H1 (cell line): ENCODE measurements around the gene SMIM1. TPM values are rescaled to one million over a fixed set of nuclear protein-coding genes. Genes with fewer than 3 reads are reported as not detected.

Experiments
- CTCF ChIA-PET: fragments of 300-600 bp; sonication (Branson Sonifier 250); formaldehyde crosslinking; loops from one replicate; lab custom pipeline; 2021; ENCODE audit not compliant: partially characterized antibody; lab: Charles Lee
- POLR2A ChIA-PET: fragments of 300-600 bp; sonication (Branson Sonifier 250); formaldehyde crosslinking; loops from one replicate; lab custom pipeline; 2021; ENCODE audit warnings: inconsistent platforms; ENCODE audit not compliant: partially characterized antibody; lab: Charles Lee
- DNase-seq, 2 experiments: peaks; one replicate each; pipeline versions ENCODE4 v3.0.0 to v3.0.0-alpha.2; 2010 to 2022; ENCODE audit warnings: low spot score in 2 of 2, low read depth in 1 of 2, mixed read lengths in 1 of 2
- FAIRE-seq: peaks from 2 replicates; lab custom pipeline; 2011; peaks lifted over from hg19 to GRCh38; lab: Jason Lieb, UNC
- H2AFZ ChIP-seq: 2 replicates; pipeline ENCODE4 v1.8.1; 2012; ENCODE audit warnings: low read length, inconsistent platforms
- H2AK5ac ChIP-seq: 2 replicates; pipeline ENCODE4 v1.6.1; 2013; ENCODE audit warnings: low read depth, low read length
- H2BK120ac ChIP-seq: replicated peaks from 2 replicates; pipeline ENCODE3; 2013; ENCODE audit warnings: low read depth, low read length, inconsistent platforms
- H2BK12ac ChIP-seq: 2 replicates; pipeline ENCODE4 v1.6.1; 2013; ENCODE audit warnings: low read depth, low read length
- H2BK15ac ChIP-seq: 2 replicates; pipeline ENCODE4 v1.6.1; 2013; ENCODE audit warnings: low read length
- H2BK20ac ChIP-seq: 2 replicates; pipeline ENCODE4 v1.6.1; 2013; ENCODE audit warnings: low read length
- H2BK5ac ChIP-seq: 2 replicates; pipeline ENCODE4 v1.6.1; 2013; ENCODE audit warnings: low read depth, low read length
- H3K14ac ChIP-seq: 2 replicates; pipeline ENCODE4 v1.6.1; 2013; ENCODE audit warnings: inconsistent platforms; ENCODE audit not compliant: insufficient read length
- H3K18ac ChIP-seq: 2 replicates; pipeline ENCODE4 v1.6.1; 2013; ENCODE audit warnings: low read length; ENCODE audit errors: extremely low read depth
- H3K23ac ChIP-seq: 2 replicates; pipeline ENCODE4 v1.6.1; 2013; ENCODE audit warnings: inconsistent platforms; ENCODE audit not compliant: insufficient read length
- H3K23me2 ChIP-seq: 2 replicates; pipeline ENCODE4 v1.6.1; 2013; ENCODE audit warnings: low read depth, low read length
- H3K27ac ChIP-seq: 2 replicates; pipeline ENCODE4 v1.6.1; 2011; ENCODE audit warnings: low read depth, low read length, inconsistent platforms
- H3K27me3 ChIP-seq, 4 experiments: replicated peaks in 1 of 4; 1 replicate in 1 of 4; 2 replicates in 3 of 4; pipeline versions ENCODE4 v1.6.1 to v1.8.1; 2011 to 2013; ENCODE audit warnings: low read length in 3 of 4, mild to moderate bottlenecking in 3 of 4, inconsistent platforms in 2 of 4, mixed read lengths in 2 of 4, moderate library complexity in 1 of 4; ENCODE audit not compliant: control insufficient read depth in 3 of 4, insufficient read depth in 3 of 4; ENCODE audit errors: extremely low read depth in 1 of 4
- H3K36me3 ChIP-seq, 4 experiments: 2 replicates each; pipeline versions ENCODE4 v1.6.1 to v1.8.1; 2011 to 2013; ENCODE audit warnings: mild to moderate bottlenecking in 4 of 4, low read length in 3 of 4, moderate library complexity in 2 of 4, control low read depth in 1 of 4, inconsistent platforms in 1 of 4; ENCODE audit not compliant: insufficient read depth in 4 of 4, control insufficient read depth in 2 of 4
- H3K4ac ChIP-seq: replicated peaks from 2 replicates; pipeline ENCODE3; 2013; ENCODE audit warnings: low read length, low read depth, mixed read lengths, inconsistent platforms; ENCODE audit not compliant: insufficient read length
- H3K4me1 ChIP-seq, 4 experiments: replicated peaks in 1 of 4; 1 replicate in 1 of 4; 2 replicates in 3 of 4; pipeline versions ENCODE4 v1.6.1 to v1.8.1; 2011 to 2013; ENCODE audit warnings: low read length in 3 of 4, inconsistent platforms in 2 of 4, mixed read lengths in 1 of 4; ENCODE audit not compliant: insufficient read depth in 4 of 4, control insufficient read depth in 3 of 4
- H3K4me2 ChIP-seq, 2 experiments: 2 replicates each; pipeline versions ENCODE4 v1.6.1 to v1.8.1; 2011 to 2013; ENCODE audit warnings: low read depth in 2 of 2, low read length in 2 of 2, control low read depth in 1 of 2, inconsistent platforms in 1 of 2, mild to moderate bottlenecking in 1 of 2; ENCODE audit not compliant: insufficient read depth in 1 of 2
- H3K4me3 ChIP-seq, 4 experiments: fragments of 200-600, 300-600 bp in 1 of 4; sonication (generic), shearing (Covaris generic), sonication (Bioruptor Twin) in 1 of 4; 2 replicates each; pipeline versions ENCODE4 v1.5.1 to v1.8.1; 2011 to 2016; ENCODE audit warnings: low read length in 4 of 4, low read depth in 3 of 4, control low read depth in 2 of 4, inconsistent platforms in 2 of 4, mild to moderate bottlenecking in 2 of 4, mixed read lengths in 1 of 4, moderate library complexity in 1 of 4; ENCODE audit not compliant: insufficient read depth in 2 of 4; ENCODE audit errors: extremely low read depth in 1 of 4
- H3K56ac ChIP-seq: replicated peaks from 2 replicates; pipeline ENCODE3; 2013; ENCODE audit warnings: low read depth, mild to moderate bottlenecking, mixed read lengths, low read length, inconsistent platforms; ENCODE audit not compliant: insufficient read length
- H3K79me1 ChIP-seq: 2 replicates; pipeline ENCODE4 v1.6.1; 2013; ENCODE audit warnings: low read depth, low read length, control low read depth
- H3K79me2 ChIP-seq, 2 experiments: 2 replicates each; pipeline versions ENCODE4 v1.6.1 to v1.8.1; 2012 to 2013; ENCODE audit warnings: low read length in 2 of 2, mild to moderate bottlenecking in 2 of 2, inconsistent platforms in 1 of 2; ENCODE audit not compliant: insufficient read depth in 2 of 2, control insufficient read depth in 1 of 2
- H3K9ac ChIP-seq, 4 experiments: replicated peaks in 1 of 4; 1 replicate in 1 of 4; 2 replicates in 3 of 4; pipeline versions ENCODE4 v1.6.1 to v1.8.1; 2011 to 2013; ENCODE audit warnings: low read depth in 3 of 4, low read length in 3 of 4, control low read depth in 2 of 4, mild to moderate bottlenecking in 2 of 4, moderate library complexity in 2 of 4, inconsistent platforms in 1 of 4; ENCODE audit errors: extremely low read depth in 1 of 4
- H3K9me3 ChIP-seq, 2 experiments: 2 replicates each; pipeline versions ENCODE4 v1.6.1 to v1.8.1; 2012 to 2013; ENCODE audit warnings: mild to moderate bottlenecking in 2 of 2, moderate library complexity in 2 of 2, control low read depth in 1 of 2, inconsistent platforms in 1 of 2, low read depth in 1 of 2, low read length in 1 of 2, mixed read lengths in 1 of 2; ENCODE audit not compliant: insufficient read depth in 2 of 2
- H4K20me1 ChIP-seq, 2 experiments: replicated peaks in 1 of 2; 2 replicates each; pipeline versions ENCODE3 to v1.8.1; 2011 to 2013; ENCODE audit warnings: inconsistent platforms in 2 of 2, low read length in 2 of 2, mild to moderate bottlenecking in 1 of 2; ENCODE audit not compliant: insufficient read depth in 2 of 2, control insufficient read depth in 1 of 2
- H4K5ac ChIP-seq: 2 replicates; pipeline ENCODE4 v1.6.1; 2013; ENCODE audit warnings: low read length, low read depth, mixed read lengths, inconsistent platforms; ENCODE audit not compliant: insufficient read length
- H4K8ac ChIP-seq: 2 replicates; pipeline ENCODE4 v1.8.0; 2013; ENCODE audit warnings: mild to moderate bottlenecking, moderate library complexity, low read length, inconsistent platforms; ENCODE audit not compliant: insufficient read depth; ENCODE audit errors: extremely low read depth
- H4K91ac ChIP-seq: replicated peaks from 2 replicates; pipeline ENCODE3; 2013; ENCODE audit warnings: low read length, mixed read lengths, inconsistent platforms; ENCODE audit not compliant: insufficient read length
- CBX8 ChIP-seq: fragments of 300-800, 300-1000 bp; sonication (generic); IDR thresholded peaks from 2 replicates; pipeline ENCODE4 v1.7.1; 2016; ENCODE audit warnings: low read depth, low read length, borderline replicate concordance
- CHD1 ChIP-seq: IDR thresholded peaks from 2 replicates; pipeline ENCODE4 v1.6.1; 2012; ENCODE audit warnings: low read depth, low read length, improper control_type of control experiment
- PHF8 ChIP-seq: fragments of 200-600 bp; sonication (generic); conservative IDR thresholded peaks from 2 replicates; pipeline ENCODE4 v1.7.1; 2012; ENCODE audit warnings: low read depth, mild to moderate bottlenecking, inconsistent platforms, low read length, moderate library complexity
- POLR2AphosphoS5 ChIP-seq: IDR thresholded peaks from 2 replicates; pipeline ENCODE4 v1.6.1; 2011; ENCODE audit warnings: low read depth, low read length
- SAP30 ChIP-seq: fragments of 300-600 bp; sonication (generic); IDR thresholded peaks from 2 replicates; pipeline ENCODE4 v1.7.1; 2012; ENCODE audit warnings: low read length, moderate library complexity, mild to moderate bottlenecking, inconsistent platforms; ENCODE audit not compliant: insufficient read depth, insufficient replicate concordance
- WGBS, 2 experiments: shearing (Covaris generic) in 1 of 2; methylation state at CpG; one replicate each; pipeline versions ENCODE4 v1.1.6 to v1.1.7; 2013 to 2015; ENCODE audit warnings: low lambda C conversion rate in 2 of 2, mixed read lengths in 2 of 2, inconsistent platforms in 1 of 2, low coverage in 1 of 2, missing lambda C conversion rate in 1 of 2; ENCODE audit not compliant: insufficient replicate concordance in 2 of 2, insufficient coverage in 1 of 2, insufficient read length in 1 of 2; ENCODE audit errors: extremely low coverage in 1 of 2, missing lambda C conversion rate in 1 of 2; 5-methylcytosine and 5-hydroxymethylcytosine counted together
- polyA plus RNA-seq, 7 experiments: library from polyadenylated mRNA; depleted of rRNA in 3 of 7; stranded (reverse) in 5 of 7; unstranded in 2 of 7; fragments of >200 nt in 5 of 7; fragments of 200-250 nt in 2 of 7; gene quantifications; 1 replicate in 5 of 7; 2 replicates in 1 of 7; 4 replicates in 1 of 7; pipeline versions ENCODE4 v1.2.1 to v1.2.3, GENCODE V29; 2011 to 2013; ENCODE audit warnings: missing spikeins in 2 of 7, mixed read lengths in 2 of 7
- total RNA-seq: library from RNA; stranded (reverse); fragmentation: NEBNext Ultra II Directional; extraction: Animal tissue kit (Norgen Biotek cat#: 25700); gene quantifications from 2 replicates; pipeline ENCODE4 v1.2.1, GENCODE V29; 2021

Gene SMIM1
- total and polyA plus RNA-seq, 2 of the 8 experiments (the other 6 are each of a cell fraction or from before 2014, with no cell fraction given): 7.7 to 9.7 TPM

DNA sequence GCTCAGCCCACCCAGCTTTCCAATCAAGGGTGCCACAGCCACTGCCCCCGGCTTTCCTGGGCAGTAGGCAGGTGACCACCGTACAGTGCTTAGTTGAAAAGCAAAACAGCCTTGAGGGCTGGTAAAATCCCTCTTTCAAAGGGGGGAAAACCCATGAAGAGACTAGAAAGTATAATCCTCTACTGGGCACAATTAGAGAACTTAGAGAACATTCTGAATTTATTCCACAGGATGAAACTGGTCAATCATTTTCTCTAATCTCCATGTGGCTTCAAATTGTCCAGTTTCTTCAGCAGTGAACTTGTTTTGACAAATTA, 39.0 kb downstream of the SMIM1 start:
- FAIRE-seq: no peak
- Histone ChIP-seq H4K8ac (no peak overlapping the region; the same call in 1 of the 2 replicates), H3K23ac (no peak overlapping the region), H3K4me3 (no peak overlapping the region), H3K4ac (no peak overlapping the region), H3K36me3 (no peaks in the 10 kb centered on the region; a peak in 1 of 8 replicates), H2BK120ac (no peak overlapping the region), H3K27ac (no peak overlapping the region), H4K20me1 (no peaks in the 10 kb centered on the region), H3K79me2 (no peaks in the 10 kb centered on the region), H3K23me2 (no peaks in the 10 kb centered on the region), H2AFZ (no peak overlapping the region), H2BK20ac (no peak overlapping the region), H4K5ac (no peak overlapping the region), H3K4me2 (0 out of 4 replicates have a peak overlapping the region, but pooled peaks of 1 of the 2 experiments have one; percentile 6), H3K14ac (no peak overlapping the region), H3K18ac (no peak overlapping the region), H4K91ac (no peak overlapping the region), H3K56ac (no peak overlapping the region), H3K79me1 (no peaks in the 10 kb centered on the region), H2AK5ac (no peak overlapping the region), H2BK12ac (no peak overlapping the region)
- POLR2A ChIA-PET: interaction anchor here (1.2 kb wide), 1 partner anchor 359 kb away, joined by 3 read pairs; no protein-coding TSS in a partner anchor
- no peak for DNase-seq
- CTCF ChIA-PET: interaction anchor here (0.6 to 1.2 kb wide), 4 partner anchors 14 to 53 kb away, joined by 3 to 4 read pairs (median 3); no protein-coding TSS in a partner anchor
- 67% methylated on average over 2 of the region's 2 CpGs; no CpG with 5 or more reads in 1 of the 2 experiments for WGBS, 2 experiments
- TF ChIP-seq POLR2AphosphoS5 (no peak), SAP30 (no peak), PHF8 (no peak), CHD1 (no peak), CBX8 (no peak)
- TF ChIP-seq, all 59 proteins: peak for 0
- Histone ChIP-seq H3K9ac (no peak overlapping the region), H2BK5ac (no peak overlapping the region), H3K27me3 (no peaks in the 10 kb centered on the region), H3K9me3 (peaks cover 8 to 12% of the 10 kb centered on the region in 2 experiments; a peak in 3 of 4 replicates), H3K4me1 (peaks cover 0 to 5% (median 0%) of the 10 kb centered on the region in 4 experiments; a peak in 1 of 7 replicates), H2BK15ac (no peak overlapping the region)
